Rectal smooth muscle tissue (tissue), 1 donor: ENCODE results near the gene CPA5.
"Not testable (repeated sequence)": the region's sequence is repeated elsewhere in the genome, so short reads cannot be mapped to it uniquely, and the experiment has no call there.

Experiments used
- H3K27ac ChIP-seq: one replicate; pipeline ENCODE4 v1.7.0; 2013; ENCODE audit warnings: low read depth, low read length, inconsistent platforms
- H3K27me3 ChIP-seq: one replicate; pipeline ENCODE4 v1.7.0; 2013; ENCODE audit warnings: low read length; ENCODE audit not compliant: control insufficient read depth, insufficient read depth
- H3K36me3 ChIP-seq: one replicate; pipeline ENCODE4 v1.7.0; 2013; ENCODE audit warnings: low read length; ENCODE audit not compliant: control insufficient read depth, insufficient read depth
- H3K4me1 ChIP-seq: one replicate; pipeline ENCODE4 v1.7.0; 2013; ENCODE audit warnings: low read length; ENCODE audit not compliant: control insufficient read depth, insufficient read depth
- H3K4me3 ChIP-seq: one replicate; pipeline ENCODE4 v1.7.0; 2013; ENCODE audit warnings: low read length
- H3K9ac ChIP-seq: one replicate; pipeline ENCODE4 v1.7.0; 2013; ENCODE audit warnings: low read length

Gene CPA5

GRCh38 chr7:130305433-130306042 lies 39.1 kb upstream of the CPA5 start:
- no peak overlapping the region for H3K27ac ChIP-seq
- H3K4me3 ChIP-seq, result no peak overlapping the region
- H3K27me3 ChIP-seq, result no peaks in the 10 kb centered on the region
- no peak overlapping the region for H3K9ac ChIP-seq
- no peaks in the 10 kb centered on the region for H3K36me3 ChIP-seq
- H3K4me1 ChIP-seq, result no peaks in the 10 kb centered on the region

GRCh38 chr7:130309986-130310385 lies 34.6 kb upstream of the CPA5 start:
- H3K36me3 ChIP-seq, result no peaks in the 10 kb centered on the region
- H3K9ac ChIP-seq, result no peak overlapping the region
- H3K4me1 ChIP-seq, result no peaks in the 10 kb centered on the region
- no peaks in the 10 kb centered on the region for H3K27me3 ChIP-seq
- no peak overlapping the region for H3K4me3 ChIP-seq
- H3K27ac ChIP-seq, result no peak overlapping the region

GRCh38 chr7:130314305-130314704 lies 30.3 kb upstream of the CPA5 start:
- no peak overlapping the region for H3K27ac ChIP-seq
- H3K36me3 ChIP-seq, result no peaks in the 10 kb centered on the region
- no peaks in the 10 kb centered on the region for H3K4me1 ChIP-seq
- H3K27me3 ChIP-seq, result no peaks in the 10 kb centered on the region
- no peak overlapping the region for H3K9ac ChIP-seq
- no peak overlapping the region for H3K4me3 ChIP-seq

- Histone ChIP-seq H3K9ac (no peak overlapping the region), H3K4me3 (no peak overlapping the region), H3K27ac (no peak overlapping the region), H3K4me1 (no peaks in the 10 kb centered on the region), H3K27me3 (no peaks in the 10 kb centered on the region), H3K36me3 (no peaks in the 10 kb centered on the region)
Measured at GRCh38 chr7:130319541-130319940, 25.1 kb upstream of the CPA5 start.

- not testable (repeated sequence) for H3K4me1 ChIP-seq, H3K27me3 ChIP-seq, H3K27ac ChIP-seq, H3K9ac ChIP-seq, H3K4me3 ChIP-seq, H3K36me3 ChIP-seq
Measured at GRCh38 chr7:130321542-130322229, 22.9 kb upstream of the CPA5 start.

GRCh38 chr7:130322615-130323014 lies 22.0 kb upstream of the CPA5 start:
- no peak overlapping the region for H3K9ac ChIP-seq
- no peaks in the 10 kb centered on the region for H3K27me3 ChIP-seq
- no peak overlapping the region for H3K27ac ChIP-seq
- no peaks in the 10 kb centered on the region for H3K4me1 ChIP-seq
- H3K4me3 ChIP-seq, result no peak overlapping the region
- H3K36me3 ChIP-seq, result no peaks in the 10 kb centered on the region

- Histone ChIP-seq H3K4me1 (no peaks in the 10 kb centered on the region), H3K27me3 (no peaks in the 10 kb centered on the region), H3K4me3 (no peak overlapping the region), H3K36me3 (no peaks in the 10 kb centered on the region), H3K9ac (no peak overlapping the region), H3K27ac (no peak overlapping the region)
Measured at GRCh38 chr7:130324306-130324943, 20.2 kb upstream of the CPA5 start.

- Histone ChIP-seq H3K4me3 (no peak overlapping the region), H3K4me1 (peaks cover 2% of the 10 kb centered on the region), H3K36me3 (no peaks in the 10 kb centered on the region), H3K9ac (no peak overlapping the region), H3K27ac (no peak overlapping the region), H3K27me3 (no peaks in the 10 kb centered on the region)
Measured at GRCh38 chr7:130329681-130330080, 14.9 kb upstream of the CPA5 start.

GRCh38 chr7:130332259-130333053 lies 12.2 kb upstream of the CPA5 start:
- no peak overlapping the region for H3K27ac ChIP-seq
- H3K9ac ChIP-seq, result no peak overlapping the region
- H3K27me3 ChIP-seq, result no peaks in the 10 kb centered on the region
- H3K36me3 ChIP-seq, result no peaks in the 10 kb centered on the region
- H3K4me3 ChIP-seq, result no peak overlapping the region
- H3K4me1 ChIP-seq, result peaks cover 2% of the 10 kb centered on the region

- Histone ChIP-seq H3K9ac (no peak overlapping the region), H3K36me3 (no peaks in the 10 kb centered on the region), H3K27me3 (no peaks in the 10 kb centered on the region), H3K27ac (no peak overlapping the region), H3K4me3 (no peak overlapping the region), H3K4me1 (peaks cover 2% of the 10 kb centered on the region)
Measured at GRCh38 chr7:130333832-130334231, 10.8 kb upstream of the CPA5 start.

- Histone ChIP-seq H3K27ac (no peak overlapping the region), H3K36me3 (no peaks in the 10 kb centered on the region), H3K4me3 (no peak overlapping the region), H3K27me3 (no peaks in the 10 kb centered on the region), H3K9ac (no peak overlapping the region), H3K4me1 (peaks cover 2% of the 10 kb centered on the region)
Measured at GRCh38 chr7:130334274-130334673, 10.3 kb upstream of the CPA5 start.

GRCh38 chr7:130337410-130337971 lies 7.1 kb upstream of the CPA5 start:
- H3K9ac ChIP-seq, result no peak overlapping the region
- H3K4me1 ChIP-seq, result peaks cover 2% of the 10 kb centered on the region
- no peak overlapping the region for H3K4me3 ChIP-seq
- no peak overlapping the region for H3K27ac ChIP-seq
- H3K36me3 ChIP-seq, result no peaks in the 10 kb centered on the region
- H3K27me3 ChIP-seq, result no peaks in the 10 kb centered on the region
